Spleen (tissue), 11 donors: ENCODE measurements around the gene SFXN2. TPM values are rescaled to one million over a fixed set of nuclear protein-coding genes. Genes with fewer than 3 reads are reported as not detected.

Source experiments
- DNase-seq: peaks from one replicate; pipeline ENCODE4 v3.0.0-alpha.2; 2020
- H3K27ac ChIP-seq, 8 donors: fragments of 200-600 bp; sonication (generic) in 7 of 8; 1 replicate in 4 of 8; 2 replicates in 4 of 8; pipeline versions ENCODE4 v1.5.0 to v1.8.0; 2016 to 2021; ENCODE audit warnings: inconsistent platforms in 4 of 8, mild to moderate bottlenecking in 4 of 8, moderate library complexity in 1 of 8
- H3K27me3 ChIP-seq, 7 donors: fragments of 200-600 bp; sonication (generic) in 6 of 7; replicated peaks in 1 of 7; 1 replicate in 4 of 7; 2 replicates in 3 of 7; pipeline versions ENCODE4 v1.5.0 to v1.8.0; 2016 to 2021; ENCODE audit warnings: inconsistent platforms in 3 of 7, mild to moderate bottlenecking in 1 of 7
- H3K36me3 ChIP-seq, 6 donors: fragments of 200-600 bp; sonication (generic) in 5 of 6; 1 replicate in 4 of 6; 2 replicates in 2 of 6; pipeline versions ENCODE4 v1.5.0 to v1.8.0; 2016 to 2021; ENCODE audit warnings: inconsistent platforms in 2 of 6
- H3K4me1 ChIP-seq, 6 donors: fragments of 200-600 bp; sonication (generic) in 5 of 6; 1 replicate in 3 of 6; 2 replicates in 3 of 6; pipeline versions ENCODE4 v1.5.0 to v1.8.0; 2016 to 2021; ENCODE audit warnings: inconsistent platforms in 3 of 6
- H3K4me3 ChIP-seq, 8 donors: fragments of 200-600 bp; sonication (generic) in 7 of 8; 1 replicate in 4 of 8; 2 replicates in 4 of 8; pipeline versions ENCODE4 v1.5.0 to v1.8.0; 2016 to 2021; ENCODE audit warnings: inconsistent platforms in 4 of 8, mild to moderate bottlenecking in 4 of 8, moderate library complexity in 2 of 8
- H3K9me3 ChIP-seq, 8 donors: fragments of 200-600 bp; sonication (generic) in 7 of 8; 1 replicate in 4 of 8; 2 replicates in 4 of 8; pipeline versions ENCODE4 v1.5.0 to v1.8.0; 2016 to 2021; ENCODE audit warnings: inconsistent platforms in 4 of 8
- CTCF ChIP-seq, 11 experiments: fragments of 200-600 bp in 7 of 11; fragments of 450-650 bp in 4 of 11; sonication (generic) in 4 of 11; IDR thresholded peaks in 8 of 11; conservative IDR thresholded peaks in 3 of 11; 1 replicate in 7 of 11; 2 replicates in 4 of 11; pipeline versions ENCODE4 v1.4.0 to v1.8.0; 2016 to 2021; ENCODE audit warnings: antibody characterized with exemption in 11 of 11, inconsistent platforms in 4 of 11, mild to moderate bottlenecking in 1 of 11
- POLR2A ChIP-seq, 3 donors: fragments of 450-650 bp; IDR thresholded peaks; one replicate each; pipeline ENCODE4 v1.5.1; 2017; ENCODE audit warnings: antibody characterized with exemption in 3 of 3, mild to moderate bottlenecking in 1 of 3
- POLR2AphosphoS5 ChIP-seq, 3 donors: sonication (generic); formaldehyde crosslinking; IDR thresholded peaks; one replicate each; pipeline ENCODE4 v1.5.1; 2017; ENCODE audit warnings: antibody characterized with exemption in 3 of 3
- WGBS, 5 donors: extraction: QIAGEN DNeasy Blood & Tissue Kit in 3 of 5; methylation state at CpG; one replicate each; pipeline versions ENCODE4 v1.1.5 to v1.1.7; 2013 to 2018; 5-methylcytosine and 5-hydroxymethylcytosine counted together
- intact Hi-C: fragments of 100-400 bp; cut with DNase I; formaldehyde crosslinking; loops from one replicate; pipeline ENCODE4 v1.15.0; 2023; ENCODE audit warnings: low total_unique reads
- polyA plus RNA-seq, 3 donors: library from polyadenylated mRNA; stranded (reverse); fragments of 200-250 nt; gene quantifications; one replicate each; pipeline ENCODE4 v1.2.1, GENCODE V29; 2013
- total RNA-seq, 7 donors: library from RNA; depleted of rRNA in 3 of 7; stranded (reverse); fragments of >200 nt in 3 of 7; fragmentation: NEBNext Ultra II Directional in 4 of 7; extraction: Animal tissue kit (Norgen Biotek cat#: 25700) in 4 of 7; gene quantifications; one replicate each; pipeline versions ENCODE4 v1.1.0 to v1.2.1, GENCODE V29; 2016 to 2021
- donor health status: healthy with polysubstance abuse.
- donor health status: DM: no; HTN: no; CAD: no; lungs with moderate emphysema.
- donor health status: DM: no; HTN: no; CAD: no.
- donor health status: Bipolar disorder and iron deficiency.
- donor health status: healthy.
- donor health status: DM: no; HTN: no; CAD: no.
- donor health status: DM: yes; HTN: yes; CAD: no.

Gene SFXN2
- total and polyA plus RNA-seq, 10 donors = 3.0 to 12.8 (median 9.8) TPM

GRCh38 chr10:102718220-102718619 is 3.8 kb downstream of the SFXN2 start:
- no peak for TF ChIP-seq CTCF (IDR thresholded peaks at IDR 0.05 in 8 of 11, conservative IDR thresholded peaks at IDR 0.05 in 3 of 11)
- no peak for TF ChIP-seq POLR2AphosphoS5 (IDR thresholded peaks at IDR 0.05)
- no peak for TF ChIP-seq POLR2A (IDR thresholded peaks at IDR 0.05)
- 45 to 56% (median 47%) methylated on average over 3 of the region's 3 CpGs for WGBS, 5 donors
- H3K9me3 ChIP-seq = no peaks in the 10 kb centered on the region
- peaks cover 5 to 63% (median 29%) of the 10 kb centered on the region in 6 donors for H3K4me1 ChIP-seq
- H3K4me3 ChIP-seq = no peak overlapping the region
- intact Hi-C loops = no loop called here
- H3K36me3 ChIP-seq = no peaks in the 10 kb centered on the region
- peak overlapping the region in 7 of 8 donors; percentile 2 to 61 (median 29) for H3K27ac ChIP-seq
- H3K27me3 ChIP-seq = no peaks in the 10 kb centered on the region
- no peak for DNase-seq

GRCh38 chr10:102720337-102720736 is 5.9 kb downstream of the SFXN2 start:
- peaks cover 0 to 3% (median 0%) of the 10 kb centered on the region in 8 donors for H3K9me3 ChIP-seq
- no peaks in the 10 kb centered on the region for H3K27me3 ChIP-seq
- H3K4me3 ChIP-seq = no peak overlapping the region
- H3K4me1 ChIP-seq = peaks cover 0 to 46% (median 17%) of the 10 kb centered on the region in 6 donors
- H3K36me3 ChIP-seq = peaks cover 0 to 5% (median 0%) of the 10 kb centered on the region in 6 donors
- no peak overlapping the region for H3K27ac ChIP-seq
- intact Hi-C loops = no loop called here
- TF ChIP-seq CTCF (IDR thresholded peaks at IDR 0.05 in 8 of 11, conservative IDR thresholded peaks at IDR 0.05 in 3 of 11) = no peak
- TF ChIP-seq POLR2A (IDR thresholded peaks at IDR 0.05) = no peak
- TF ChIP-seq POLR2AphosphoS5 (IDR thresholded peaks at IDR 0.05) = no peak
- 81 to 97% (median 89%) methylated on average over 3 of the region's 3 CpGs for WGBS, 5 donors
- no peak for DNase-seq

- 91 to 96% (median 93%) methylated on average over 6 of the region's 6 CpGs for WGBS, 5 donors
- Histone ChIP-seq H3K9me3 (peaks cover 0 to 3% (median 0%) of the 10 kb centered on the region in 8 donors), H3K4me3 (no peak overlapping the region), H3K4me1 (peaks cover 0 to 41% (median 12%) of the 10 kb centered on the region in 6 donors), H3K36me3 (peaks cover 0 to 5% (median 0%) of the 10 kb centered on the region in 6 donors), H3K27ac (no peak overlapping the region), H3K27me3 (no peaks in the 10 kb centered on the region)
- intact Hi-C loops = no loop called here
- no peak for TF ChIP-seq POLR2AphosphoS5 (IDR thresholded peaks at IDR 0.05)
- no peak for TF ChIP-seq POLR2A (IDR thresholded peaks at IDR 0.05)
- TF ChIP-seq CTCF (IDR thresholded peaks at IDR 0.05 in 8 of 11, conservative IDR thresholded peaks at IDR 0.05 in 3 of 11) = no peak
- no peak for DNase-seq
Observed at GRCh38 chr10:102720775-102721301, 6.4 kb downstream of the SFXN2 start.

GRCh38 chr10:102721954-102722353 is 7.5 kb downstream of the SFXN2 start:
- Histone ChIP-seq H3K27ac (peak overlapping the region in 3 of 8 donors; percentile 10 to 33 (median 21)), H3K27me3 (no peaks in the 10 kb centered on the region), H3K4me1 (peaks cover 0 to 33% (median 11%) of the 10 kb centered on the region in 6 donors), H3K9me3 (peaks cover 0 to 3% (median 0%) of the 10 kb centered on the region in 8 donors), H3K4me3 (no peak overlapping the region), H3K36me3 (peaks cover 0 to 15% (median 3%) of the 10 kb centered on the region in 6 donors)
- TF ChIP-seq CTCF (IDR thresholded peaks at IDR 0.05 in 8 of 11, conservative IDR thresholded peaks at IDR 0.05 in 3 of 11) = no peak
- TF ChIP-seq POLR2AphosphoS5 (IDR thresholded peaks at IDR 0.05) = no peak
- TF ChIP-seq POLR2A (IDR thresholded peaks at IDR 0.05) = no peak
- WGBS, 5 donors = 74 to 85% (median 80%) methylated on average over 4 of the region's 4 CpGs
- intact Hi-C loops = no loop called here
- DNase-seq = no peak
